ENCODE measurements around the gene ZNF341. TPM values are rescaled to one million over a fixed set of nuclear protein-coding genes. Genes with fewer than 3 reads are reported as not detected.

Gene ZNF341
- total RNA-seq, 1 experiment from 2014 or later: 0.64 TPM

GRCh38 chr20:33724439-33725094 is 7.2 kb upstream of the ZNF341 start:
- in situ Hi-C loops (cut with HindIII; ENCODE audit: low pct_unique_long_range_greater_than_20kb, low sequenced_read_pairs): no loop called here
- DNase-seq (ENCODE audit: low read depth): no peak

GRCh38 chr20:33725607-33726264 is 6.1 kb upstream of the ZNF341 start:
- in situ Hi-C loops (cut with HindIII; ENCODE audit: low pct_unique_long_range_greater_than_20kb, low sequenced_read_pairs): no loop called here
- DNase-seq (ENCODE audit: low read depth): no peak

- no peak for DNase-seq (ENCODE audit: low read depth)
- in situ Hi-C loops (cut with HindIII; ENCODE audit: low pct_unique_long_range_greater_than_20kb, low sequenced_read_pairs): no loop called here
These were observed 4.7 kb upstream of the ZNF341 start for GRCh38 chr20:33727115-33727479.

- in situ Hi-C loops (cut with HindIII; ENCODE audit: low pct_unique_long_range_greater_than_20kb, low sequenced_read_pairs): no loop called here
These were observed 4.0 kb upstream of the ZNF341 start for GRCh38 chr20:33727806-33728205.

GRCh38 chr20:33728463-33728862 is 3.3 kb upstream of the ZNF341 start:
- in situ Hi-C loops (cut with HindIII; ENCODE audit: low pct_unique_long_range_greater_than_20kb, low sequenced_read_pairs): no loop called here
- no peak for DNase-seq (ENCODE audit: low read depth)

More at GRCh38 chr20:33727806-33728205, 4.0 kb upstream of the ZNF341 start:
- no peak for DNase-seq (ENCODE audit: low read depth)

GRCh38 chr20:33729101-33729500 is 2.7 kb upstream of the ZNF341 start:
- DNase-seq (ENCODE audit: low read depth): no peak
- in situ Hi-C loops (cut with HindIII; ENCODE audit: low pct_unique_long_range_greater_than_20kb, low sequenced_read_pairs): no loop called here

GRCh38 chr20:33730946-33731692 is 677 bp upstream of the ZNF341 start:
- in situ Hi-C loops (cut with HindIII; ENCODE audit: low pct_unique_long_range_greater_than_20kb, low sequenced_read_pairs): no loop called here
- DNase-seq (ENCODE audit: low read depth): no peak

GRCh38 chr20:33732166-33732970 is 572 bp downstream of the ZNF341 start:
- DNase-seq (ENCODE audit: low read depth): peak; percentile 79
- in situ Hi-C loops (cut with HindIII; ENCODE audit: low pct_unique_long_range_greater_than_20kb, low sequenced_read_pairs): no loop called here

GRCh38 chr20:33733654-33734576 is 2.1 kb downstream of the ZNF341 start:
- peak; percentile 93 for DNase-seq (ENCODE audit: low read depth)
- in situ Hi-C loops (cut with HindIII; ENCODE audit: low pct_unique_long_range_greater_than_20kb, low sequenced_read_pairs): no loop called here

- in situ Hi-C loops (cut with HindIII; ENCODE audit: low pct_unique_long_range_greater_than_20kb, low sequenced_read_pairs): no loop called here
- DNase-seq (ENCODE audit: low read depth): no peak
These were observed 5.2 kb downstream of the ZNF341 start for GRCh38 chr20:33736962-33737361.

GRCh38 chr20:33739493-33739892 is 7.7 kb downstream of the ZNF341 start:
- in situ Hi-C loops (cut with HindIII; ENCODE audit: low pct_unique_long_range_greater_than_20kb, low sequenced_read_pairs): no loop called here
- no peak for DNase-seq (ENCODE audit: low read depth)

- in situ Hi-C loops (cut with HindIII; ENCODE audit: low pct_unique_long_range_greater_than_20kb, low sequenced_read_pairs): no loop called here
- no peak for DNase-seq (ENCODE audit: low read depth)
These were observed 8.4 kb downstream of the ZNF341 start for GRCh38 chr20:33740189-33740588.

- in situ Hi-C loops (cut with HindIII; ENCODE audit: low pct_unique_long_range_greater_than_20kb, low sequenced_read_pairs): no loop called here
- DNase-seq (ENCODE audit: low read depth): no peak
These were observed 12.4 kb downstream of the ZNF341 start for GRCh38 chr20:33744181-33744580.

GRCh38 chr20:33744773-33745385 is 13.1 kb downstream of the ZNF341 start:
- in situ Hi-C loops (cut with HindIII; ENCODE audit: low pct_unique_long_range_greater_than_20kb, low sequenced_read_pairs): no loop called here
- no peak for DNase-seq (ENCODE audit: low read depth)

GRCh38 chr20:33746325-33746998 is 14.7 kb downstream of the ZNF341 start:
- in situ Hi-C loops (cut with HindIII; ENCODE audit: low pct_unique_long_range_greater_than_20kb, low sequenced_read_pairs): no loop called here

GRCh38 chr20:33751775-33752174 is 20.0 kb downstream of the ZNF341 start:
- peak; percentile 36 for DNase-seq (ENCODE audit: low read depth)
- in situ Hi-C loops (cut with HindIII; ENCODE audit: low pct_unique_long_range_greater_than_20kb, low sequenced_read_pairs): no loop called here

More at GRCh38 chr20:33746325-33746998, 14.7 kb downstream of the ZNF341 start:
- no peak for DNase-seq (ENCODE audit: low read depth)

GRCh38 chr20:33753143-33753542 is 21.3 kb downstream of the ZNF341 start:
- in situ Hi-C loops (cut with HindIII; ENCODE audit: low pct_unique_long_range_greater_than_20kb, low sequenced_read_pairs): no loop called here
- DNase-seq (ENCODE audit: low read depth): no peak

All from Caki2 (cell line).